Measurements from ENCODE around the gene FLCN.
A peak's percentile ranks its signal among the peaks of the same experiment; 100 is the strongest.
"Not testable (repeated sequence)": the region's sequence is repeated elsewhere in the genome, so short reads cannot be mapped to it uniquely, and the experiment has no call there.

Gene FLCN

DNA sequence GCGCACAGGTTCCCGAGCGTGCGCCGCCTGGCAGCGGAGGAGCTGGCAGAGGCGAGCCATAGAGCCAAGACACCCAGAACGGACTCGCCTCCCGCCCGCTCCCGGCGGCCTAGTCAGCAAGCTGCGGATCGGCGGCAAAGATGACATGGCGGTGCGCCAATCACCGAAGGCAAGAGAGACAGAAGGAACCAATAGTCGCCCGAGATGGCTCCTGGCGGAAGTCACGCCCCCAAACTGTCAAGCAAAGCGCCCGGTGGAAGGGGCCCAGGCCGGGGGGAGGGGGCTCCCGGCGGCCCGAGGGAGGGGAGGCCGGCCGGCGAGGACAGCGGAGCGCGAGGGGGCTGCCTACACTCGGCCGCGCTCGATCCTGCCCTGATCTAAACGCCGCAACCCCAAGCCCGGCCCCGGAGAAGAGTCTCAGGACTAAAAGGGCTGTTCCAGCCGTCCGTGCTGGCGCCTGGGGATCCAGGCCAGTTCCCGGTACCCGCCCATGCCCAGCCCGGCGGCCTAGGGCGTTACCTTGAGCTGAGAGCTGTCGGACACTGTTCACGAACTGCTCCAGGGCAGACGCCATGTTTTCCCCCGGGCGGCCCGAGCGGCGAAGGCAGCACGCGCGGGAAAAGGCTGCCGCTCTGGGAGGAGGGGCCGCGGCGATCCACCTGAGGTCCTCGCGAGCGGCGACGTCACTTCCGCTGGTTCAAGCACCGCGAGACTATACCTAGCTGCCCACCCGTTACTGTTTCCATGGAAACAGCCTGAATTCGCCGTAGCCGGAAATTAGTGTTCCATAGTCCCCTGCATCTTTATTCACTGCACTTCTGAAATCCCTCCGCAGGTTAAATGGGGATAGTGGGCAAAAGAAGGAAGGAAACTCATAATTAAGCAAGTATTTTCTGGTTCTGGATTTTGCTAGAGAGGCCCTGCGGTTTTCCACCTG, 43.9 kb upstream of the FLCN start, which contains the start of gene COPS3:
Gene COPS3, minus strand, starts transcription at position 634 of the 937 bp plus-strand sequence. Its CDS starts 60 bp downstream, at position 574.
- TF ChIP-seq, protein P1, sequence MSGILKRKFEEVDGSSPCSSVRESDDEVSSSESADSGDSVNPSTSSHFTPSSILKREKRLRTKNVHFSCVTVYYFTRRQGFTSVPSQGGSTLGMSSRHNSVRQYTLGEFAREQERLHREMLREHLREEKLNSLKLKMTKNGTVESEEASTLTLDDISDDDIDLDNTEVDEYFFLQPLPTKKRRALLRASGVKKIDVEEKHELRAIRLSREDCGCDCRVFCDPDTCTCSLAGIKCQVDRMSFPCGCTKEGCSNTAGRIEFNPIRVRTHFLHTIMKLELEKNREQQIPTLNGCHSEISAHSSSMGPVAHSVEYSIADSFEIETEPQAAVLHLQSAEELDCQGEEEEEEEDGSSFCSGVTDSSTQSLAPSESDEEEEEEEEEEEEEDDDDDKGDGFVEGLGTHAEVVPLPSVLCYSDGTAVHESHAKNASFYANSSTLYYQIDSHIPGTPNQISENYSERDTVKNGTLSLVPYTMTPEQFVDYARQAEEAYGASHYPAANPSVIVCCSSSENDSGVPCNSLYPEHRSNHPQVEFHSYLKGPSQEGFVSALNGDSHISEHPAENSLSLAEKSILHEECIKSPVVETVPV (CRISPR knock-in tag; IDR thresholded peaks at IDR 0.05): no peak
- no peak for TF ChIP-seq PPARA (CRISPR knock-in tag; IDR thresholded peaks at IDR 0.05; ENCODE audit: borderline replicate concordance)
- no peak for TF ChIP-seq ZNF8 (CRISPR knock-in tag; IDR thresholded peaks at IDR 0.05)
- TF ChIP-seq, protein P2, sequence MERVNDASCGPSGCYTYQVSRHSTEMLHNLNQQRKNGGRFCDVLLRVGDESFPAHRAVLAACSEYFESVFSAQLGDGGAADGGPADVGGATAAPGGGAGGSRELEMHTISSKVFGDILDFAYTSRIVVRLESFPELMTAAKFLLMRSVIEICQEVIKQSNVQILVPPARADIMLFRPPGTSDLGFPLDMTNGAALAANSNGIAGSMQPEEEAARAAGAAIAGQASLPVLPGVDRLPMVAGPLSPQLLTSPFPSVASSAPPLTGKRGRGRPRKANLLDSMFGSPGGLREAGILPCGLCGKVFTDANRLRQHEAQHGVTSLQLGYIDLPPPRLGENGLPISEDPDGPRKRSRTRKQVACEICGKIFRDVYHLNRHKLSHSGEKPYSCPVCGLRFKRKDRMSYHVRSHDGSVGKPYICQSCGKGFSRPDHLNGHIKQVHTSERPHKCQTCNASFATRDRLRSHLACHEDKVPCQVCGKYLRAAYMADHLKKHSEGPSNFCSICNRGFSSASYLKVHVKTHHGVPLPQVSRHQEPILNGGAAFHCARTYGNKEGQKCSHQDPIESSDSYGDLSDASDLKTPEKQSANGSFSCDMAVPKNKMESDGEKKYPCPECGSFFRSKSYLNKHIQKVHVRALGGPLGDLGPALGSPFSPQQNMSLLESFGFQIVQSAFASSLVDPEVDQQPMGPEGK (CRISPR knock-in tag; IDR thresholded peaks at IDR 0.05; ENCODE audit: borderline replicate concordance): no peak
- no peak for TF ChIP-seq OSR1 (CRISPR knock-in tag; IDR thresholded peaks at IDR 0.05)
- no peak for TF ChIP-seq SNAI2 (CRISPR knock-in tag; IDR thresholded peaks at IDR 0.05)
- no peak for TF ChIP-seq ZFP3 (CRISPR knock-in tag; IDR thresholded peaks at IDR 0.05)
- TF ChIP-seq TOX (CRISPR knock-in tag; IDR thresholded peaks at IDR 0.05; ENCODE audit: borderline replicate concordance): no peak
- TF ChIP-seq, protein P3, sequence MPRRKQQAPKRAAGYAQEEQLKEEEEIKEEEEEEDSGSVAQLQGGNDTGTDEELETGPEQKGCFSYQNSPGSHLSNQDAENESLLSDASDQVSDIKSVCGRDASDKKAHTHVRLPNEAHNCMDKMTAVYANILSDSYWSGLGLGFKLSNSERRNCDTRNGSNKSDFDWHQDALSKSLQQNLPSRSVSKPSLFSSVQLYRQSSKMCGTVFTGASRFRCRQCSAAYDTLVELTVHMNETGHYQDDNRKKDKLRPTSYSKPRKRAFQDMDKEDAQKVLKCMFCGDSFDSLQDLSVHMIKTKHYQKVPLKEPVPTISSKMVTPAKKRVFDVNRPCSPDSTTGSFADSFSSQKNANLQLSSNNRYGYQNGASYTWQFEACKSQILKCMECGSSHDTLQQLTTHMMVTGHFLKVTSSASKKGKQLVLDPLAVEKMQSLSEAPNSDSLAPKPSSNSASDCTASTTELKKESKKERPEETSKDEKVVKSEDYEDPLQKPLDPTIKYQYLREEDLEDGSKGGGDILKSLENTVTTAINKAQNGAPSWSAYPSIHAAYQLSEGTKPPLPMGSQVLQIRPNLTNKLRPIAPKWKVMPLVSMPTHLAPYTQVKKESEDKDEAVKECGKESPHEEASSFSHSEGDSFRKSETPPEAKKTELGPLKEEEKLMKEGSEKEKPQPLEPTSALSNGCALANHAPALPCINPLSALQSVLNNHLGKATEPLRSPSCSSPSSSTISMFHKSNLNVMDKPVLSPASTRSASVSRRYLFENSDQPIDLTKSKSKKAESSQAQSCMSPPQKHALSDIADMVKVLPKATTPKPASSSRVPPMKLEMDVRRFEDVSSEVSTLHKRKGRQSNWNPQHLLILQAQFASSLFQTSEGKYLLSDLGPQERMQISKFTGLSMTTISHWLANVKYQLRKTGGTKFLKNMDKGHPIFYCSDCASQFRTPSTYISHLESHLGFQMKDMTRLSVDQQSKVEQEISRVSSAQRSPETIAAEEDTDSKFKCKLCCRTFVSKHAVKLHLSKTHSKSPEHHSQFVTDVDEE (CRISPR knock-in tag; IDR thresholded peaks at IDR 0.05): no peak
- TF ChIP-seq, protein P4, sequence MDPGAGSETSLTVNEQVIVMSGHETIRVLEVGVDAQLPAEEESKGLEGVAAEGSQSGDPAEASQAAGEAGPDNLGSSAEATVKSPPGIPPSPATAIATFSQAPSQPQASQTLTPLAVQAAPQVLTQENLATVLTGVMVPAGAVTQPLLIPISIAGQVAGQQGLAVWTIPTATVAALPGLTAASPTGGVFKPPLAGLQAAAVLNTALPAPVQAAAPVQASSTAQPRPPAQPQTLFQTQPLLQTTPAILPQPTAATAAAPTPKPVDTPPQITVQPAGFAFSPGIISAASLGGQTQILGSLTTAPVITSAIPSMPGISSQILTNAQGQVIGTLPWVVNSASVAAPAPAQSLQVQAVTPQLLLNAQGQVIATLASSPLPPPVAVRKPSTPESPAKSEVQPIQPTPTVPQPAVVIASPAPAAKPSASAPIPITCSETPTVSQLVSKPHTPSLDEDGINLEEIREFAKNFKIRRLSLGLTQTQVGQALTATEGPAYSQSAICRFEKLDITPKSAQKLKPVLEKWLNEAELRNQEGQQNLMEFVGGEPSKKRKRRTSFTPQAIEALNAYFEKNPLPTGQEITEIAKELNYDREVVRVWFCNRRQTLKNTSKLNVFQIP (CRISPR knock-in tag; IDR thresholded peaks at IDR 0.05; ENCODE audit: borderline replicate concordance, low read depth): no peak
- no peak for TF ChIP-seq TCF4 (CRISPR knock-in tag; IDR thresholded peaks at IDR 0.05; ENCODE audit: borderline replicate concordance)
- ATAC-seq: peak; percentile 96

DNA sequence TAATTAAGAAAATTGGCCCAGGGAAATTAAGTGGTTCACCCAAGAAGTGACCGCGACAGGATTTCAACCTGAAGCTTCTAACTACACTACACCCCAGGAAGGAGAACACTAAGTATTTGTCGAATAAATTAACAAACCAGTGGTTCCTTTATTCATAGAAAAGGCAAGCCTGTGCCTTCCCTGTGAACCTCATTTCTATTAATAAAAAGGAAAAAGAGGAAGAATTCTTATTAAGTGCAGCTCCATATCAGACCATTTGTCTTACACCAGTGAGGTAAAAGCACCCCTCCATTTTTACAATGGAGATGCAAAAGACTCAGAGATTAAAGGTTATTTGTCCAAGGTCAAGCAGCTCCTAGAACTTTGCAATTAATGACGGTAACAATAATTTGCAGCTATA, 42.3 kb upstream of the FLCN start:
- ATAC-seq: no peak
- TF ChIP-seq, protein P5, sequence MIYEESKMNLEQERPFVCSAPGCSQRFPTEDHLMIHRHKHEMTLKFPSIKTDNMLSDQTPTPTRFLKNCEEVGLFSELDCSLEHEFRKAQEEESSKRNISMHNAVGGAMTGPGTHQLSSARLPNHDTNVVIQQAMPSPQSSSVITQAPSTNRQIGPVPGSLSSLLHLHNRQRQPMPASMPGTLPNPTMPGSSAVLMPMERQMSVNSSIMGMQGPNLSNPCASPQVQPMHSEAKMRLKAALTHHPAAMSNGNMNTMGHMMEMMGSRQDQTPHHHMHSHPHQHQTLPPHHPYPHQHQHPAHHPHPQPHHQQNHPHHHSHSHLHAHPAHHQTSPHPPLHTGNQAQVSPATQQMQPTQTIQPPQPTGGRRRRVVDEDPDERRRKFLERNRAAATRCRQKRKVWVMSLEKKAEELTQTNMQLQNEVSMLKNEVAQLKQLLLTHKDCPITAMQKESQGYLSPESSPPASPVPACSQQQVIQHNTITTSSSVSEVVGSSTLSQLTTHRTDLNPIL (CRISPR knock-in tag; IDR thresholded peaks at IDR 0.05; ENCODE audit: low read depth): no peak
- TF ChIP-seq, protein P2 (CRISPR knock-in tag; IDR thresholded peaks at IDR 0.05; ENCODE audit: borderline replicate concordance): no peak
- TF ChIP-seq ZNF8 (CRISPR knock-in tag; IDR thresholded peaks at IDR 0.05): no peak
- no peak for TF ChIP-seq TCF4 (CRISPR knock-in tag; IDR thresholded peaks at IDR 0.05; ENCODE audit: borderline replicate concordance)

DNA sequence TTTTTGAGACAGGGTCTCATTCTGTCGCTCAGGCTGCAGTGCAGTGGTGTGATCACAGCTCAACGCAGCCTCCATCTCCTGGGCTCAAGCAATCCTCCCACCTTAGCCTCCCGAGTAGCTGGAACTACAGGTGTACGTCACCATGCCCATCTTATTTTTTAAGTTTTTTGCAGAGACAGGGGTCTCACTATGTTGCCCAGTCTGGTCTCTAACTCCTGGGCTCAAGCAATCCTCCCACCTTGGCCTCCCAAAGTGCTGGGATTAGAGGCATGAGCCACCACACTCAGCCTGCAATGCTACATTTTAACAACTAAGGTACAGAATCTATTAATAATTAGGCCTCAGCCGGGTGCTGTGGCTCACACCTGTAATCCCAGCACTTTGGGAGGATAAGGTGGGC, 40.5 kb upstream of the FLCN start:
- ATAC-seq: not testable (repeated sequence)

DNA sequence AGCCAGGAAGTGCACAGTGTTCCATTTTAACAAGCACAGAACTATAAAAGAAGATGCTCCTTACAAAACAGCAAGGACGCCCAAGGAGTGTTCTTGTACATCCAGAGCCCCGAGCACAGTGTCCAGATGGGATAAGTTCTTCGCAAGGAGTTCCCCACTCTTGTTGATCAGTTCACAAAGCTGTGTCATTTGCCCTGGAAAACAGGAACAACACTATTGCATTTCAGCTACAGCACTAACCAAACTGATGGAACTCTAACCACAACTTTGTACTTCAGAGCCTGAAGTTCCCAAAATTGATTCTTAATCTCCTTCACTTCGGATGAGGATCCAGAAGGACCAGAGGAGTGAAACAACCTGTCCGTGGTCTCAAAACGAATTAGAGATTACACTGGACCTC, 39.0 kb upstream of the FLCN start:
- ATAC-seq: no peak
- TF ChIP-seq, protein P1 (CRISPR knock-in tag; IDR thresholded peaks at IDR 0.05): no peak
- TF ChIP-seq ISL1 (CRISPR knock-in tag; IDR thresholded peaks at IDR 0.05) (no peak), BACH2 (CRISPR knock-in tag; IDR thresholded peaks at IDR 0.05; ENCODE audit: borderline replicate concordance) (no peak), ZNF70 (CRISPR knock-in tag; IDR thresholded peaks at IDR 0.05) (no peak), ESRRG (CRISPR knock-in tag; IDR thresholded peaks at IDR 0.05) (no peak), PPARA (CRISPR knock-in tag; IDR thresholded peaks at IDR 0.05; ENCODE audit: borderline replicate concordance) (no peak), ZFP3 (CRISPR knock-in tag; IDR thresholded peaks at IDR 0.05) (no peak)
- TF ChIP-seq, protein P3 (CRISPR knock-in tag; IDR thresholded peaks at IDR 0.05): no peak
